ES-I3 (cell line): ENCODE measurements around the gene ZNF619.
A peak's percentile ranks its signal among the peaks of the same experiment; 100 is the strongest.
"Not testable (repeated sequence)": the region's sequence is repeated elsewhere in the genome, so short reads cannot be mapped to it uniquely, and the experiment has no call there.

ENCODE experiments used
- H3K36me3 ChIP-seq: 2 replicates; pipeline ENCODE4 v1.6.1; 2013; ENCODE audit warnings: mild to moderate bottlenecking, low read length, control low read depth, moderate library complexity; ENCODE audit not compliant: insufficient read depth
- H3K4me1 ChIP-seq: 2 replicates; pipeline ENCODE4 v1.6.1; 2013; ENCODE audit warnings: mild to moderate bottlenecking, control low read depth, low read length; ENCODE audit not compliant: insufficient read depth
- H3K9ac ChIP-seq: 2 replicates; pipeline ENCODE4 v1.6.1; 2013; ENCODE audit warnings: low read depth, mild to moderate bottlenecking, low read length, moderate library complexity
- H3K9me3 ChIP-seq: 2 replicates; pipeline ENCODE4 v1.6.1; 2013; ENCODE audit warnings: mild to moderate bottlenecking, low read length, moderate library complexity; ENCODE audit not compliant: control insufficient read depth, insufficient read depth

ZNF619 gene

DNA sequence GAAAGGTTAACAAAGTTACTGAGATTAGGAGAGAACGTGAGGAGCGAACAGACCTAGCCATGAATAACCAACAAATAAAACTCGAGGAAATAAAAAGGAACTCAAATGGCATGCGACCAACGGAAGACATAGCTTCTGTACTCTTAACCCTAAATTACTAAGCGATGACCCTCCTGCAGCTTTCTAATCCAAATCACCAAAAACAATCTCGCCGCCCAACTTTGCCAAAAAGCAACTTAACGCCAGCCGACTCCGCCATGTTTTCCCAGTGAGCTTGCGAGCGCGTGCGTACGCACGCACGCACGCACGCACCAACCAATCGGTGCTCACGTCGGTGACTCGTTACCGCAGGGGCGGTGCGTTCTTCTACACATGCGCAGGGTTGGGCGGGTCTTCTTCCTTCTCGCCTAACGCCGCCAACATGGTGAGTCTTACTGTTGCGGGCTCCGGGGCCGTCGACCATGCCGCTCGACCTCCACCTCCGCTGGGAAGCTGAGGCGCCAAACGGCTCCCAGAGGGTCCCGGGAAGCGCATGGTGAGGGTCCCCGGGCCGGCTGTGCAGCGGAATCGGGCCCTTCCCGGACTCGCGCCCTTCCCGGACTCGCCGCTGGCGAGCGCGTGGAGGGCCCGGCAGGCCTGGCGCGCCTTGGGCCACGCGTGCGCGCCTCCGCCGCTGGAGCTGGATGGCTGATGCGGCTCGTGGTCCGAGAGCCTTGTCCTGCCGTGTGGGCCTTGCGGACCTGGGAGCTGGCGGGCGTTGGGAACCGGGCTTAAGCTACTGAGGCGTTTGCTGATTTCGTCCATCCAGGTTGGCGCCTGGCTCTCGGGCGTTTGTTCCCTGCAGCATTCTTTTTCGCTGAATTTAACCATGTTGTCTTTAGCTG is 19.7 kb upstream of the ZNF619 start, which contains the start of gene RPL14:
Gene RPL14, plus strand, starts transcription at position 400 of the 884 bp plus-strand sequence. Its CDS starts 133 bp downstream, at position 533.
- no peaks in the 10 kb centered on the region for H3K9me3 ChIP-seq
- H3K9ac ChIP-seq = peak within 1 kb of the TSS; percentile 87
- H3K4me1 ChIP-seq = 0 out of 2 replicates have a peak, but pooled peaks cover 3% of the 10 kb centered on the region
- H3K36me3 ChIP-seq = peaks cover 24% of the 10 kb centered on the region

DNA sequence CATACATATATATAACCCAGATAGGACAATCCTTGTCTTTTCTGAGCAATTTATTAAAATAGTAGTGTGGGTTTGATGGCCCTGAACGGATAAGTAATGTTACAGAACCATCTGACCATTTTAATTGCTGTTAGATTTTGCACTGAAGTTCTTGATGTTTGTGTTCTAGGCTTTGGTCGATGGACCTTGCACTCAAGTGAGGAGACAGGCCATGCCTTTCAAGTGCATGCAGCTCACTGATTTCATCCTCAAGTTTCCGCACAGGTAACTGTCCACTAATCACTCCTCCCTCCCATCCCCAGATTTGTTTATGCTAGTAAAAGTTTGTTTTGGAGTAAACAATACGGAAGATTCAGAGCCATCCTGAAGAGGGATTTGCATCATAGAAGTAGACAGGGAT is 18.4 kb upstream of the ZNF619 start:
- peaks cover 33% of the 10 kb centered on the region for H3K36me3 ChIP-seq

DNA sequence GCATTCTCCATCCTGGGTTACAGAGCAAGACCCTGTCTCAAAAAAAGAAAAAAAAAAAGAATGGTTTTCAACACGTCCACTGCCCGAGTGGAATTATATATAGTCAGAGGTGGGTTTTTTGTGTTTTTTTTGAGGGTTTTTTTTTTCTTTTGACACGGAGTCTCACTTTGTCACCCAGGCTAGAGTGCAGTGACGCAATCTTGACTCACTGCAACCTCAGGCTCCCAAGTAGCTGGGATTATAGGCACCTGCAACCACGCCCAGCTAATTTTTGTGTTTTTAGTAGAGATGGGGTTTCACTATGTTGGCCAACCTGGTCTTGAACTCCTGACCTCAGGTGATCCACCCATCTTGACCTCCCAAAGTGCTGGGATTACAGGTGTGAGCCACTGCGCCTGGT is 16.4 kb upstream of the ZNF619 start:
- H3K9ac ChIP-seq, H3K4me1 ChIP-seq, H3K9me3 ChIP-seq: not testable (repeated sequence)
- H3K36me3 ChIP-seq = peaks cover 43% of the 10 kb centered on the region

More for the DNA sequence above, 18.4 kb upstream of the ZNF619 start:
- H3K9ac ChIP-seq = no peak overlapping the region; the same call in none of the 2 replicates
- H3K9me3 ChIP-seq = no peaks in the 10 kb centered on the region
- H3K4me1 ChIP-seq = 0 out of 2 replicates have a peak, but pooled peaks cover 3% of the 10 kb centered on the region

DNA sequence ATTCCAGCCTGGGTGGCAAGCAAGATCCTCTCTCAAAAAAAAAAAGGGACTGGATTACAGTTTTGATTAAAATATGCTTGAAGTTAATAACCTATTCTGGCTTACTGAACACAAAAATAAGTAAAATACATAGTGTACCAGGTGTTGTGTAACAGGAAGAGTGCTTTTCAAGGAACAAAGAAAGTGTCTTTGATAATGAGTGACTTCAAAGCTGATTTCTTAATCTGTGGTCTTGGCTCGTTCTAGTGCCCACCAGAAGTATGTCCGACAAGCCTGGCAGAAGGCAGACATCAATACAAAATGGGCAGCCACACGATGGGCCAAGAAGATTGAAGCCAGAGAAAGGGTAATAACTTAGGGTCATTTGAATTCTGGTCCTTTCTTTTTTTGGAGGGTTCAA is 15.8 kb upstream of the ZNF619 start:
- Histone ChIP-seq H3K9ac (no peak overlapping the region), H3K4me1 (0 out of 2 replicates have a peak, but pooled peaks cover 3% of the 10 kb centered on the region), H3K36me3 (peaks cover 43% of the 10 kb centered on the region), H3K9me3 (no peaks in the 10 kb centered on the region)

DNA sequence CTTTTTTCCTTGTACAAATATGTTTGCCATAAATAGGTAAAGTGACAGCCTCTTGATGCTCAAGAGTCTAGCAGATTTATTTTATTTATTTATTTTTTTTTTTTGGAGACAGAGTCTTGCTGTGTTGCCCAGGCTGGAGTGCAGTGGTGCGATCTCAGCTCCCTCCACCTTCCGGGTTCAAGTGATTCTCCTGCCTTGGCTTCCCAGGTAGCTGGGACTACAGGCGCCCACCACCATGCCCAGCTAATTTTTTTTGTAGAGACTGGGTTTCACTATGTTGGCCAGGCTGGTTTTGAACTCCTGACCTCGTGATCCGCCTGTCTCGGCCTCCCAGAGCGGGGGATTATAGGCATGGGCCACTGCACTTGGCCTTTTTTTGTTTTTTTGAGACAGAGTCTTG is 14.1 kb upstream of the ZNF619 start:
- peaks cover 48% of the 10 kb centered on the region for H3K36me3 ChIP-seq
- H3K4me1 ChIP-seq, H3K9ac ChIP-seq, H3K9me3 ChIP-seq: not testable (repeated sequence)

DNA sequence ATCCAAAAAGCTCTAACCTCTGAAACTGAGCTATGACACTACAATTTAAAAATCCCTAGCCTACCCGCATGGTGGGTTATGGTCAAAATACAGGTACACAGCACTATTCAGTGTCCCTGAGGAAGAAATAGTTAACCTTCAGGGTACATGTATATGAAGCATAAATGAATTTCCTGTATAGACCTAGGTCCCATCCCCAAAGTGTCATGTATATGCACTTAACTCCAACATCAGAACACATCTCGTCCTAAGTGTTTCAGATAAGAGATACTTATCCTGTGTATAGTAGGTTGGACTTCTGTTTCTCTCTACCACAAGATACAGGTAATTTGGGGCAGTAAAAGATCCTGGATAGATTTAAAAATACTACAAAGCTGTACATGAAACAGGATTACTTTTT is 13.3 kb upstream of the ZNF619 start:
- peaks cover 41% of the 10 kb centered on the region for H3K36me3 ChIP-seq
- no peaks in the 10 kb centered on the region for H3K4me1 ChIP-seq
- H3K9me3 ChIP-seq = no peaks in the 10 kb centered on the region
- H3K9ac ChIP-seq = no peak overlapping the region

DNA sequence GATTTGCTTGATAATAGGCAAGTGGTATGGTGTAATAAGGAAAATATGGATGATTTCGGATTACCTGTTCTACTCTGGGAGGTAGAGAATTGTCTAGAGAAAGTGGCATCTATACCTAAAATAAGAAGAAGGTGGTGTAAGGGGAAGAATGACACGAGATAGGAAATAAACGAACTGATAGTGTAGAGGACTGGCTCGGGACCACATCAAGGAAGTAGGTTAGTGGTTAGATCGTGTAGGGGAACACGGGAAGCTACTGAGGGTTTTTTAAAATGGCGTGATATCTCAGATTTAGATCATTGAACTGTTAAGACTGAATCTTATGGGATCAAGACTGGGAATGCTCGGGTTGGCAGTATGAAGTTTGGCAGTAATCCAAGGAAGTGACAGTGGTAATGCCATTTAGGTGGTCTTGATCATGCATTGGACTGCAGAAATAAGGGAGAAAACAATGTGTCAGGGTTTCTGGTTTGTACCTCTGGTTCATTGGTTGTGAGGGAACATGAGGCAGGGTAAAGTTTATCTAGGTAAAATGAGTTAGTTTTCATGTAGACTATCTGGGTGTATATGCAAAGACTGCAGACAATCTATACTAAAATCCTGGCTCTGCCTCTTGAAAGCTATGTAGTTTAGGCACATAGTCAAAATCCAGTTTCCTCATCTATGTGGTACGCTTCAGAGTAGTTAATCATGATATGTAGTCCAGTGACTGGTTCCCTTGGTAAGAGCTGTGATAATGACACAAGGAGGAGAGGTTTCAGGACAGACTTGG is 12.4 kb upstream of the ZNF619 start:
- peaks cover 33% of the 10 kb centered on the region for H3K36me3 ChIP-seq
- H3K9ac ChIP-seq = no peak overlapping the region
- H3K9me3 ChIP-seq = no peaks in the 10 kb centered on the region
- no peaks in the 10 kb centered on the region for H3K4me1 ChIP-seq

DNA sequence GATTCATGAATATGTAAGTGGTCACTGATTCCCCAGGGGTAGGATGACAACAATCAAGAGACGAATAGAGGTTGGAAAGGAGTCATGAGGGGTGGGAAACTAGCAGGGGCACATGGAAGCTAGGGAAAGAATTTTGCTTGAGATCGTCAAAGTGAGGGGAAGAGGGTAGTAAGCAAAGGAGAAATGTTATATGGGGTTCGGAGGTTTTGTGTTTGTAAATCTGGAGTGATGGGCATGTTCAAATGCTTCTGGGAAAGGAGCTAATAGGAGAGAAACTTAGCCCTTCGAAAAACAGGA is 11.9 kb upstream of the ZNF619 start:
- Histone ChIP-seq H3K4me1 (no peaks in the 10 kb centered on the region), H3K36me3 (peaks cover 33% of the 10 kb centered on the region), H3K9ac (no peak overlapping the region), H3K9me3 (no peaks in the 10 kb centered on the region)

DNA sequence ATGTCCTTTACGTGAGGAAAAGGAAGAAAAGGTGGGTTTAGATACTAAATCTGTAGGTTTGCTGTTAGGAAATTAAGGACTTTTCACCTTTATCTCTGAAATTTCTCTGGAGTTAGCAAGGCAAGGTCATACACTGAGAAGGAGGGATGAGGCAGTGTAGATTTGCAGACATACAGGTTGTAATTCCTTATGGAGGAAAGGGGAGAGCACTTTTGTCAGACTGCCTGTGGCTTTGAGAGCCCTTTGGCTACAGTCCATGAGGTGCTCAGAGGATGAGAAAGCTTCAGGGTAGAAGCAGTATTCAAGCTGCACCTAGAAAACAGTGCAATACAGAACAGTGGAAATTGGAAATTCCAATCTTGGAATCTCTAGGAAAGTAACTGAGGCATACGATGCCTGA is 11.5 kb upstream of the ZNF619 start:
- H3K36me3 ChIP-seq = peaks cover 33% of the 10 kb centered on the region
- no peaks in the 10 kb centered on the region for H3K9me3 ChIP-seq
- H3K9ac ChIP-seq = no peak overlapping the region
- no peaks in the 10 kb centered on the region for H3K4me1 ChIP-seq

DNA sequence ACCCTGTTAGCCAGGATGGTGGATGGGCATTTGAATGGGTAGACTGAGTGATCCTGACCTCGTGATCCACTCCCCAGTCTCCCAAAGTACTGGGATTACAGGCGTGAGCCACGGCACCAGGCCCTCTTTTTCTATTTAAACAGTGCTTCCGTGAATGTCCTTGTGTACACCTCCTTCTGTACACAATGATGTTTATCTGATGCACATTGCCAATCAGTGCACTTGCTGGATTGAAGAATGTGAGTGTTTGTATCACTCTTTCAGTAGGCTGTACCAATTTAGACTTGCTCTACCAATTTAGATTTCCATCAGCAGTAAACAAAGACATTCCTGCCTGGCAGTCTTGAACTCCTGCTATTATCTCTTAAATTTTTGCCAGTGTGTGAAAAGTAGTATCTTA is 8.9 kb upstream of the ZNF619 start:
- Histone ChIP-seq H3K4me1 (no peaks in the 10 kb centered on the region), H3K9ac (no peak overlapping the region), H3K36me3 (peaks cover 20% of the 10 kb centered on the region), H3K9me3 (no peaks in the 10 kb centered on the region)

DNA sequence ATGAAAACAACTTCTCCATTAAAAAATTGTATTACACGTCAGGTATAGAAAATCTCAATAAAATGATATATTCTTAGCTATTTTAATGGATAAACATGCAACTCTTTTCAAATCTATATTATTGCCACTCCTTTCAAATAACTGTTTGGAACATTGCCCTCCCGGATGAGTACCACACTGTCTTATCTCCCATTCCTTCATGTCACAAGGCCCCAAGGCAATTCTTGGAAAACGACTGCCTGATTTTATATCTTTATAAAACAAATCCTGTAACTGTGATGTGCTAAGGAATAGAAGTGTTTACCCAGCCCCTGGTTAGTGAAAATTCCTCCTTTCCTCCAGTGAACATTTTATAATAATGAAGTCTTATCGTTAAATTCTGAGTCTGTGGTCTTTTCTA is 6.2 kb upstream of the ZNF619 start:
- no peaks in the 10 kb centered on the region for H3K4me1 ChIP-seq
- no peak overlapping the region for H3K9ac ChIP-seq
- H3K36me3 ChIP-seq = peaks cover 7% of the 10 kb centered on the region; the same call in 1 of the 2 replicates
- H3K9me3 ChIP-seq = no peaks in the 10 kb centered on the region

DNA sequence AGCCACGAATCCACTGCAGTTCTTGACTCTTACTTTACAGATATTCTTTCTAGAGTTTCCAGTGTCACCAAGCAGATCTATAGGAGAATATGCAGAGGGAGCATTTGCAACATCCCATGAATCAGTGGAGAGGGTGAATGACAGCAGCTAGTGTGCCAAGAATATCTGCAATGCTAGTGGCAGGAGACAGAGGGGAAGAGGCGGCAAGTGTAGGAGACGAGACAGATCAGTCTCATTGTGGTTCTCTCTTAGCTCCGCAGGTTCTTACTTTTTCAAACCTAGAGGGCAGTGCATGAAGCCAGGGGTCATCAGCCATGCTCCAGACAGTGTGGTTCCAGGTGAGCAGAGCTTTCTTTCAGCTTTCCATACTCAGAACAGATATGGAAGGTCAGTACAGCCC is 744 bp downstream of the ZNF619 start:
- 0 out of 2 replicates have a peak, but pooled peaks cover 5% of the 10 kb centered on the region for H3K4me1 ChIP-seq
- no peaks in the 10 kb centered on the region for H3K9me3 ChIP-seq
- peak overlapping the region; percentile 91; the same call in 1 of the 2 replicates for H3K9ac ChIP-seq
- H3K36me3 ChIP-seq = 0 out of 2 replicates have a peak, but pooled peaks cover 4% of the 10 kb centered on the region

DNA sequence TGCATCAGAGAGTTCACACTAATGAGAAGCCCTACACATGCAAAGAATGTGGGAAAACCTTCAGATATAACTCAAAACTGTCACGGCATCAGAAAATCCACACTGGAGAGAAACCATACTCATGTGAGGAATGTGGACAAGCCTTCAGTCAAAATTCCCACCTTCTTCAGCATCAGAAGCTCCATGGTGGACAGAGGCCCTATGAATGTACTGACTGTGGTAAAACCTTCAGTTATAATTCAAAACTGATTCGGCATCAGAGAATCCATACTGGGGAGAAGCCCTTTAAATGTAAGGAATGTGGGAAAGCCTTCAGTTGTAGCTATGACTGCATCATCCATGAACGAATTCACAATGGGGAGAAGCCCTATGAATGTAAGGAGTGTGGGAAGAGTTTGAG is 10.2 kb downstream of the ZNF619 start:
- Histone ChIP-seq H3K9ac (no peak overlapping the region), H3K36me3 (peaks cover 23% of the 10 kb centered on the region), H3K4me1 (no peaks in the 10 kb centered on the region), H3K9me3 (no peaks in the 10 kb centered on the region; the same call in 1 of the 2 replicates)

DNA sequence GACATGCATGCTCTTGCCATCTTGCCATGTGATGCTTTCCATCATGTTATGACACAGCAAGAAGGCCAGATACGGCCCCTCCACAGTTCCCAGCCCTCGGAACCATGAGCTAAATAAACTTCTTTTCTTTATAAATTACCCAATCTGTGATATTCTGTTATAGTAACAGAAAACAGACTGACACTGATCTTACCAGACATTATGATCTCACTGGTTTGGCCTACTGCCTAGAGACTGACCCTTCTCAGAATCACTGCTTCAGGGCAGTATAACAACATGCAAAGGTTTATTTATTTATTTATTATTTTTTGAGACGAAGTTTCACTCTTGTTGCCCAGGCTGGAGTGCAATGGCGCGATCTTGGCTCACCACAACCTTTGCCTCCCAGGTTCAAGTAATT is 14.0 kb downstream of the ZNF619 start:
- peaks cover 14% of the 10 kb centered on the region for H3K36me3 ChIP-seq

DNA sequence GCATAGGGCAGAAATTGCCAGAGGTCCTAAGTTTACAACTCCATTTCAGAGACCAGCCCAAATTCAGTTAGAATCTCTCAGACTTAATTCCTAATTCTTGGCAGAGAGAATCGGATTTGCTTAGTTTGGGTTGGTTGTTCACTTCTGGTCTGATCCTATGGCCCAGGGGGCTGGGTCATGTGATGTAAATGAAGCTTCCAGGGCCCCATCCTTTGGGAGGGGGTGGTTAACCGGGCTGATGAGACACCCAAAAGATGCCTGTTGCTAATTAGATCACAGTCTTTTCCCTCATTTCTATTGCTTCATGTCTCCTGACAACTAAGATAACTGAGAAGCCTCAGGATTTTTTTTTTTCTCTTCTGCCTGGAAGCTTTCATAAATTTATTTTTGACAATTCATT is 17.8 kb downstream of the ZNF619 start:
- Histone ChIP-seq H3K9me3 (no peaks in the 10 kb centered on the region), H3K36me3 (no peaks in the 10 kb centered on the region), H3K9ac (no peak overlapping the region), H3K4me1 (no peaks in the 10 kb centered on the region)

More for the DNA sequence above, 14.0 kb downstream of the ZNF619 start:
- no peaks in the 10 kb centered on the region for H3K4me1 ChIP-seq
- H3K9me3 ChIP-seq = no peaks in the 10 kb centered on the region; the same call in 1 of the 2 replicates
- no peak overlapping the region for H3K9ac ChIP-seq
